PC-3 (cell line): ENCODE results near the gene ZFHX3.

ENCODE experiments used
- EZH2 ChIP-seq: fragments of 300-600 bp; sonication (generic); IDR thresholded peaks from one replicate; pipeline ENCODE4 v1.6.1; 2017; ENCODE audit warnings: antibody characterized with exemption, mild to moderate bottlenecking, low read length; ENCODE audit not compliant: unreplicated experiment
- TF ChIP-seq, protein P1 (sequence below): fragments of 300-600 bp; sonication (generic); conservative IDR thresholded peaks from 2 replicates; pipeline ENCODE4 v1.5.1; 2017; ENCODE audit warnings: antibody characterized with exemption, low read depth, mild to moderate bottlenecking, low read length

DNA sequence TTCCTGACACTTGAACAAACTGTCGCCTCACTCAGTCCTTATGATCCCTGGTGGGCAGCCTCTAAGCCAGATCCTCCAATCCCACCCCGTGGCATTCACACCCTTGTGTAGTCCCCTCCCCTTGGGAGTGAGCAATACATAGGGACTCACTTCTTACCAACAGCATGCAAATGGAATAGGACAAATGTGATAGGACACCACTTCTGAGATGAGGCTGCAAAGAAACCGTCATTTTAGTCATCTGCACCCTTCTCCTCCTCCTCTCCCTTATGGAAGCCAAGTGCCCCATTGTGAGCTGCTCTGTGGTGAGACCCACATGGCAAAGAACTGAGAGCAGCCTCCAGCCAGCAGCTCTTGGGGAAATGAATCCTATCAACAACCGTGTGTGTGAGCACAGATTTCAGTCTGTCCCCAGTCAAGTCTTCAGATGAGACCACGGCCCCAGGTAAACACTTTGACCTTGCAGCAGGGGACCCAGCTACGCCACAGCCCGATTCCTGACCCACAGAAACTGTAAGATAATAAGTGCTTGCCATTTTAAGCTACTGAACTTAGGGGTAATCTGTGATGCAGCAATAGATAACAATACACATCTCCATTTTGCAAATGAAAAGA is 46.9 kb downstream of the ZFHX3 start:
- TF ChIP-seq, protein P1, sequence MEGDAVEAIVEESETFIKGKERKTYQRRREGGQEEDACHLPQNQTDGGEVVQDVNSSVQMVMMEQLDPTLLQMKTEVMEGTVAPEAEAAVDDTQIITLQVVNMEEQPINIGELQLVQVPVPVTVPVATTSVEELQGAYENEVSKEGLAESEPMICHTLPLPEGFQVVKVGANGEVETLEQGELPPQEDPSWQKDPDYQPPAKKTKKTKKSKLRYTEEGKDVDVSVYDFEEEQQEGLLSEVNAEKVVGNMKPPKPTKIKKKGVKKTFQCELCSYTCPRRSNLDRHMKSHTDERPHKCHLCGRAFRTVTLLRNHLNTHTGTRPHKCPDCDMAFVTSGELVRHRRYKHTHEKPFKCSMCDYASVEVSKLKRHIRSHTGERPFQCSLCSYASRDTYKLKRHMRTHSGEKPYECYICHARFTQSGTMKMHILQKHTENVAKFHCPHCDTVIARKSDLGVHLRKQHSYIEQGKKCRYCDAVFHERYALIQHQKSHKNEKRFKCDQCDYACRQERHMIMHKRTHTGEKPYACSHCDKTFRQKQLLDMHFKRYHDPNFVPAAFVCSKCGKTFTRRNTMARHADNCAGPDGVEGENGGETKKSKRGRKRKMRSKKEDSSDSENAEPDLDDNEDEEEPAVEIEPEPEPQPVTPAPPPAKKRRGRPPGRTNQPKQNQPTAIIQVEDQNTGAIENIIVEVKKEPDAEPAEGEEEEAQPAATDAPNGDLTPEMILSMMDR, result no peak
- TF ChIP-seq EZH2, result no peak
